T-helper 2 cell (primary cell): ENCODE measurements around the gene TDRD10.

ENCODE experiments used
- DNase-seq, 5 experiments: peaks; one replicate each; pipeline versions ENCODE4 v3.0.0 to v3.0.0-alpha.2; 2012 to 2022

The TDRD10 gene

DNA sequence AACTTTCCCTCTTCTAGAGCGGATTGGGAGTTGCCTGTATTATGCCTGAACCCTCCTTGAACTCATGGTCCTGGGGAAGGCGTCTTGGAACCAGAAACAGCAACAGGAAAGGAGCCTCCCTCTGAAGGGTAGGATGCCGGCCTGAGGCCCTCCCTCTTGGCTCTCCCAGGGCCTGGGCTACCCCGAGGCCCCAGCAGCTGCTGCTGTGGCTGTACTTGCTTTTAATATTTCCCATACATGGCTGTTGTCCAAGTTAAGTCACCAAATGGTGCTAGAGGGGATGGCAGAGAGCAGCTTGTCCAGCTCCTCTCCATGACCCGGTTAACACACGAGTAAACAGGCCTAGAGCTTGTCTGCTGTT, 76.0 kb downstream of the TDRD10 start:
- no peak for DNase-seq

DNA sequence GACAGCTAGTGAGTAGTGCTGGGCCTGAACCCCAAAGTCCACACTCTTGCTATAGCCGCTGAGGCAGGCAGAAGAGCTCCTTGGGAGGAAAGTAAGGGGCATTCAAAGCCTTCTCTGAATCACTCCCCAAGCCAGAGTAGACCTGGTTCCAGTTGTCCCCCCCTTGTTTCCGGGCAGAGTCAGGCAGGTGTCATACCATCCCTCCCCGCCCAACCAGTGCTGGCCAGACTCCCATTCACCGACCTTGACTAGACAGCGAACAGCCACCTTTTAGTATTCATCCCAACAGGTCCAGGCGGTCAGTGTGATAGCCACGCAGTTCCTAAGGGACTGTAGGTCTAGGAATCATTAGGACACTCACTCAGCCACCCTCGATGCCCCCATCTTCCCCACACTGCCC, 77.4 kb downstream of the TDRD10 start:
- no peak for DNase-seq

DNA sequence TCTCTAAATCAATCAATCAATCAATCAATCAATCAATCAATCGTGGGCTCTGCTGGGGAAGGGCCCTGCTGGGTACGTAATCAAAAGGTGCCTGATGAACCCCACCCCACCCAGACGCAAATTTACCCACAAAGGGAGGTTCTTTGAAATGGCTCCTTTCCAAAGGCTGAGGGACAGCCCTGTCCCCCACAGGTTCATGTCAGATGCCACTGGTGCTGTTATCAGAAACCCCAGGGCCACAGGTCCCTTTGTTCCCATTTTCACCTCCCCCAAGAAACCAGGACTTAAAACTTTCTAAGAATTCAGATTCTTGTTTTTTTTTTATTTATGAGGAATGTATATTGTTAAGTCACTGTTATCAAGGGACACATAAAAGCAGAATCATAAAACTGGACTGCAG, 79.7 kb downstream of the TDRD10 start:
- no peak for DNase-seq

DNA sequence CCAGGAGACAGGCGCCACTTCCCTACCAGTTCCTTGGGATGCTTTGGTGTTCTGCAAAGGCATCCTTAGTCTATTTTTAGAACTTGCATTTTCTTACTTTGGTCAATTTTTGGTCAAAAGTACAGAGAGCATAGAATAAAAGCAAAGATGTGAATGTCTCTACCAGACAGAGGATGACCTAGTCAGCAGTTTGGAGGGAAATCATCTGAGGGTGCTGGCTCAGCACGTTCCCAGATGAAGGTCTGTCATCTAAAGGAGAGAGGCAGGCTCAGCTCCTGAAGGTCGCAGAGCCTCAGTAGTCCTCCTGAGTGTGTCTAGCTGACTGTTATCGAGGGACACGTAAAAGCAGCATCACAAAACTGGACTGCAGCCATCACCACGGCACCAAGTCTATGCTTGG, 80.9 kb downstream of the TDRD10 start:
- DNase-seq: no peak

DNA sequence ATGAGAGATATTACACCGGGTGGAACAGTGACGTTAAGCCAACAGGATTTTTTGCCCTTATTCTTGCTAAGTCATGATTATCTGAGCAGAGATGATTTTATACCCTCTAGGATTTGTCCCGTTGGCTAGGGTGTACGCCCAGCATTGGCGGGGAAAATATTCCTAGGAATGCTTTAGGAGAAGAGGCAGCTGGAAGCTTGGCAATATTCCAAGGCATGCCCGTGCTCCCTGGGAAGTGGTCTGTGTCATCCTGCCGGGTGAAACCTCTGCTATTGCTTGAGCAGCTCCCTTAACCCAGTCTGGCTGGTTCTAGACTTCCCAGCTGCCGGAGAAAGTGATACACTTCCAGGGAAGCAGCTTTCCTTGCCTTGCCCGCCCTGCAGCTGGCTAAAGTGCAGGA, 81.8 kb downstream of the TDRD10 start:
- no peak for DNase-seq

DNA sequence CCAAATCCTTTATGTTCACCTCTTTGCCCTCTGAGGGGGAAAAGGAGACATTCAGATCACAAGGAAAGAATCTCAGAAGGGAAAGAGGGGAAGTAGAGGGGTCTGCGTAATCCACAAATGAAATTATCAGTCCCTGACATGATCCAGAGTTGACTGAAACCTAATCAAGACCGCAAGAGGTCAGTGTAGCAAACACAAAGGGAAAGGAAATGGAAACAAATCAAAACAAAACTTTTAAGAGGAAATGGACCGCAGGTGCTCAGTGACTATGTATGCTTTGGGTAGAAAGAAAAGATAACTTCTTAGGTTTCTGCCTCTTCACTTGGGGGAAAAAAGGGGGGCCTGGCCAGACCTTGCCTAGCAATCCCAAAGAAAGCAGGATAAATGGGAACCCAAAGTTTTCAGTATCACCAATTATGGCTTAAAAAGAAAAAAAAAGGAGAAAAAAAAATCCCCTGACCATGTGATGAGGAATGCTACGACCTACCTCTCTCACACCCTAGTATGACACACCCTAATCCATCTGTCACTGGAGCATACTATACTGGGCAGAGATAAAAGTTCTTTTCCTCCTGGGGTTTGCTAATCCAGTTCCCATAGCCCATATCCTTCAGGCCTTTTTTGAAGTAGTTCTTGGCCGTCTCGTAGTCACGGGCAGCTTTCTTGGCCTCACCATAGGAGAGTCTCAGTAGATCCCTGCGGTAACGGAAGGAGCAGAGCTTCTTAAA, 82.4 kb downstream of the TDRD10 start:
- DNase-seq: no peak

DNA sequence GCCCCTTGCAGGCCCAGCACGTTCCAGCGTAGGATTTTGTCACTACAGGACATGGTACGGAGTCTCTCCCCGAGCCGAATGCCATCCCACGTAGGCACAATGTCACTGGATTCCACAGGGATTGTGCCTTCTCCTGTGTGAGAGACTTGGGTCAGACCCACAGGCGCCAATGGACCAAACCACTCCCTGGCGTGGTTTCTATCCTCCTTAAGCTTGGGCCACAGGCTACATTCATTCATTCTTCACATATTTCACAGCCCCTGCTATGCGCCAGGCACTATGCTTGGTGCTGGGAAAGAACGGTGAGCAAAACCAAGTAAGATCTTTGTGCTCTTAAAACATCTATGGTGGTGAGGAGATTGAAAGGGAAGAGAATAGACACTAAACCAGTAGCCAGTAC, 84.2 kb downstream of the TDRD10 start:
- DNase-seq: no peak

DNA sequence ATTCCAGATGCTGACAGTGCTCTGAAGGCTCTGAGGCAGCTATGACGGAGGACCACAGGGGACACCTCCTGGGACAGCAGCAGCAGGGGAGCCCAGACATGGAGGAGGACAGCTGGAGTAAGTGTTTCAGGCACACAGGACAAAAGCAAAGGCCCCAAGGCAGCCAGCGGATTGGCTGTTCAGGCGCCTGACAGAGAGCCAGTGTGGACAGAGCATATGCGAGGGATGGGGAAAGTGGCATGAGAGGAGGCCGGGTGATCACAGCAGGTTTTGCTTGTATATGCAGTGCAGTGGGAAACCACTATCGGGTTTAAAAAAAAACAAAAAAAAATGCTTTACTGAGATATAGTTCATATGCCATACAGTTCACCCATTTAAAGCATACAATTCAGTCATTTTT, 84.6 kb downstream of the TDRD10 start:
- no peak for DNase-seq

DNA sequence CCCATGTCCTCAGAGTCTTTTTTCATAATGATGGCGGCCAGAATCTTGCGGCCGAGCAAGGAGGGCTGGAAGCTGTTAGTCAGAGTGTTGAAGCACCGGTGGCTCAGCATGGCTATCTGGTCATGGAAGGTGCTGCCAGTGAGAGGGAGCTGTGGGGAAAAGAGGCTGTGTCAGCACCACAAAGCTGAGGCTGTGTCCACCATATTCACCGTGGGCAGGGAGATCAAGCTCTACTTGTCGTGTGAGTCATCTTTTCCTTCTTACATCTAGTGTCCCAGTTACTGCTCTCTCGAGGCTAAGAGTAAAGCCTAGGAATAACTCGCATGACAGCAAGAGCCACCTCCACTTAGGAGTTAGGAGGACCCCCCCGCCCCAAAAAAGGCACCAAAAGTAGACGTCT, 87.8 kb downstream of the TDRD10 start:
- no peak for DNase-seq

DNA sequence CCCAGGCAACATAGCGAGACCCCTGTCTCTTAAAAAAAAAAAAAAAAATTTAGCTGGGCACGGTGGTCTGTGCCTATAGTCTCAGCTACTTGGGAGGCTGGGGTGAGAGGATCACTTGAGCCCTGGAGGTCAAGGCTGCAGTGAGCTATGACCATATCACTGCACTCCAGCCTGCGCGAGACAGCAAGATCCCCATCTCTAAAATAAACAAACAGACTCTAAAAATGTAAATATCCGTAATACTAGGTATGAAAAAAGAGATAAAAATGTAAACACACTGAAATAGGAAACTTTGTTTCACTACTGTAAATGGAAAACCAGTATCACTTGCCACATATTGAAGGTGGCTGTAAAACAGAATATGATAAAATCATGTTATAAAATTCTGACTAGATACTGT, 88.7 kb downstream of the TDRD10 start:
- no peak for DNase-seq

DNA sequence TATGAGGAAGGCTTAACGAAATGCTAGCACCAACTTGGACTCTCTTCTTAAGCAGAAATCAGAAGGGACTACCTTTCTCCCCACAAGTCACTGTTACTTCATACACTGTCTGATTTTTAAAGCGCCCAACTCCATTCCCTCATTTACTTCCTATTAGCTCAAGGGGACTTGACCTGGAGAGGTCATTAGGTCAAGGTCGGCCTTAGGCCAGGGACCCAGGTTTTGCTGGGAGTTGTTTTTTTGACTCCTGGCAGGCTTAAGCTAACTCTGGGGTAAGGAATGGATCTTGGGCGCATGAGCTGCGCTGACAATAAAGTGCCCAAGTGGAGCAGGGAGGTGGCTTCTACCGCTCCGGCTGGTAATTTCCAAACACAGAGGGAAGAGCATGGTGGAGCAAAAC, 89.2 kb downstream of the TDRD10 start:
- DNase-seq: no peak

DNA sequence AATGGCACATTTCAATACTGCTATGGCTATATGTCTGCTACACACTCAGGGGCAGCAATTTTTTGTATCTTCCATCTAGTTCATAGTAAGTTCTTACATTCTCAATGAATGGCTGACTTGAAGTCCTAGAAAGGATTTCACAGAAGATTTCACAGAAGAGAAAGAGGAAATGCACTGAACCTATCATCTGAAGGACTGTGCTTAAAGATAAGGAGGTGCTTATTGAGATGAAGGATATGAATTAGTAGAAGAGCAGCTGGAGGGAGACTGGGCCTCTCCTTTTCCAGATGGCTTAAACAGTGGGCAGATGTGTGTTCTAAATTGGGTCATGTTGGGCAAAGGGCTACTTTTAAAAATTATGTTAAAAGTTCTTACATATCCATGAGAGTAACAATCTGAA, 91.4 kb downstream of the TDRD10 start:
- no peak for DNase-seq

DNA sequence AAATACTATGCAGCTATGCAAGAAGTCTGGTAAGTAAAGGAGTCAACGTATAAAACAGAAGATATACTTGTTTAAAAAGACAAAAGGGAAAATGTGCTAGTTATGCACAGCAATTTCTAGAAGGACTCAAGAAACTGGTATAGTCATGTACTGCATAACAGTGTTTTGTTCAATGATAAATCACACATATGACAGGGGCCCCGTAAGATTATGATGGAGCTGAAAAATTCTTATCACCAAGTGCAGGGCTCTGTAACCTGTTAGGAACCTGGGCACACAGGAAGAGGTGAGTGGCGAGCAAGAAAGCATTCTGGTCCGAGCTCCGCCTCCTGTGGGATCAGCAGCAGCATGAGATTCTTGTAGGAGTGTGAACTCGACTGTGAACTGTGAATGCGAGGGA, 92.8 kb downstream of the TDRD10 start:
- DNase-seq: no peak

DNA sequence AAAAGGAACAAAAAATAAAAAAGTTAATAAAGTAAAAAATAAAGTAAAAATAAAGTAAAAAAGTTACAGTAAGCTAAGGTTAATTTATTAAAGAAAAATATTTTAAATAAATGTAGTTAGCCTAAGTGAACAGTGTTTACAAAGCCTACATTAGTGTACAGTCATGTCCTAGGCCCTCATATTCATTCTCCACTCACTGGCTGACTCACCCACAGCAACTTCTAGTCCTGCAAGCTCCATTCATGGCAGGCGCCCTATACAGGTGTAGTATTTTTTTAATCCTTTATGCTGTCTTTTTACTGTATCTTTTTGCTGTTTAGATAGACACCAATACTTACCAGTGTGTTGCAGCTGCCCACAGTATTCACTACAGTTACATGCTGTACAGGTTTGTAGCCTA, 93.6 kb downstream of the TDRD10 start:
- no peak for DNase-seq
